HepG2 (cell line): ENCODE measurements around the gene GDF15. TPM values are rescaled to one million over a fixed set of nuclear protein-coding genes. Genes with fewer than 3 reads are reported as not detected.
A peak's percentile ranks its signal among the peaks of the same experiment; 100 is the strongest.

Experiments
- IRF2 ChIP-seq: IDR thresholded peaks from 2 replicates; pipeline ENCODE4 v1.6.1; 2018; ENCODE audit warnings: missing genetic modification reagents, missing compliant biosample characterization
- POLR2G ChIP-seq: fragments of 200-400 bp; formaldehyde crosslinking; IDR thresholded peaks from 2 replicates; pipeline ENCODE4 v1.6.1; 2018; ENCODE audit warnings: mild to moderate bottlenecking, low read depth, low read length, moderate library complexity
- RCOR2 ChIP-seq: IDR thresholded peaks from 2 replicates; pipeline ENCODE4 v1.6.1; 2016; ENCODE audit warnings: missing biosample characterization, missing genetic modification reagents
- ZFP36L2 ChIP-seq: sonication (generic); formaldehyde crosslinking; IDR thresholded peaks from 2 replicates; pipeline ENCODE4 v1.4.0; 2020; ENCODE audit warnings: missing genetic modification reagents
- polyA plus RNA-seq, 8 experiments: library from polyadenylated mRNA; depleted of rRNA in 3 of 8; stranded (reverse) in 7 of 8; unstranded in 1 of 8; fragments of >200 nt; fragmentation: Illumina TruSeq in 4 of 8; extraction: Trizol in 4 of 8; gene quantifications; 2 replicates each; pipeline versions ENCODE4 v1.2.1 to v1.2.3, GENCODE V29; 2011 to 2016; ENCODE audit warnings: low read depth in 4 of 8, missing spikeins in 1 of 8, mixed read lengths in 1 of 8; ENCODE audit not compliant: insufficient read depth in 1 of 8
- total RNA-seq, 5 experiments: library from RNA; depleted of rRNA; stranded (reverse); fragments of >200 nt; fragmentation: Illumina TruSeq; extraction: Trizol; gene quantifications; 2 replicates each; pipeline ENCODE4 v1.2.3, GENCODE V29; 2016; ENCODE audit warnings: low read depth in 1 of 5
- TF ChIP-seq, protein P1 (sequence below): sonication (generic); formaldehyde crosslinking; IDR thresholded peaks from 2 replicates; pipeline ENCODE4 v1.4.0; 2020; ENCODE audit warnings: missing genetic modification reagents
- TF ChIP-seq, protein P2 (sequence below): IDR thresholded peaks from 2 replicates; pipeline ENCODE4 v1.6.1; 2016; ENCODE audit warnings: missing compliant biosample characterization, missing genetic modification reagents, borderline replicate concordance
- TF ChIP-seq, protein P3 (sequence below): sonication (generic); formaldehyde crosslinking; IDR thresholded peaks from 2 replicates; pipeline ENCODE4 v1.4.0; 2020; ENCODE audit warnings: missing genetic modification reagents

GDF15 gene
- total and polyA plus RNA-seq, 2 of the 13 experiments (the other 11 are each of a cell fraction or from before 2014, with no cell fraction given), result 146 to 422 TPM

DNA sequence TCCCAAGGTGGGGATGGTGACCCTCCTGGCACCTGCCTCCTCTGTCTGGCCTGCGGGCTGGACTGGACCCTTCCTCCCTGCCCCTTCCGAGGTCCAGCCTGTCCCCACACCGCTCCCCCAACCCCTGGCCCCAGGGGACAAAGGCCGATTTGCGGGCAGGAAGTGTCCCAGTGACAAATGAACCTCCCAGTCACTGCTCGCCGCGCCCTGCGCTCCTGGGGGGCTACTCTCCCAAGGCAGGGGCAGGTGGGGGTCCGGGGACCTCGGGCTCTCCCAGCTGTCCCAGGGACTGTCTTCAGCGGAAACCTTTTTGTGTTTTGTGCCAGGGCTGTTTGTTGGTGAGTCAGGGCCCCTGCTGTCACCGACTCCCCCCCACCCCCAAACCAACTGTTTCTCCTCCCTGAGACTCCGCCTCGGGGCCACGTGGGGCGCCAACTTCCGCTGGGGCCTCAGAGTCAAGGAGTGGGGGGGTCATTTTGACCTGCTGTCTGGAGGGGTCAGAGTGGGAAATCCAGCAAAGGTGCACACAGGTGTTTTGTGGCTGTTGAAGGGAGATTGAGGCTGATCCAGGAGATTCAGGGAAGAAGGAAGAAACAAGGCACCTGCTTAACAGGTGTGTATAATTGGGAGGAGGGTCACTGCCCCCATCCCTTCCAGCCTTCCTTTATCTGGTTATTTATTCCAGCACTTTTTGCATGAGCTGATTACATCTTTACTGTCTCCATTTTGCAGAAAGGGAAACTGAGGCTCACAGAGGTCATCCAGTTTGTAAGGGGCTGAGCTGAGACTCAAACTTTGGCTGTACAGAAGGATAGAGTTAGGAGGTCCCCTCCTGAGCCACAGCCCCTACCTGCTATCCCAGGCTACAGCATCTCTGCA lies 44.7 kb upstream of the GDF15 start (continued):
- TF ChIP-seq, protein P1, sequence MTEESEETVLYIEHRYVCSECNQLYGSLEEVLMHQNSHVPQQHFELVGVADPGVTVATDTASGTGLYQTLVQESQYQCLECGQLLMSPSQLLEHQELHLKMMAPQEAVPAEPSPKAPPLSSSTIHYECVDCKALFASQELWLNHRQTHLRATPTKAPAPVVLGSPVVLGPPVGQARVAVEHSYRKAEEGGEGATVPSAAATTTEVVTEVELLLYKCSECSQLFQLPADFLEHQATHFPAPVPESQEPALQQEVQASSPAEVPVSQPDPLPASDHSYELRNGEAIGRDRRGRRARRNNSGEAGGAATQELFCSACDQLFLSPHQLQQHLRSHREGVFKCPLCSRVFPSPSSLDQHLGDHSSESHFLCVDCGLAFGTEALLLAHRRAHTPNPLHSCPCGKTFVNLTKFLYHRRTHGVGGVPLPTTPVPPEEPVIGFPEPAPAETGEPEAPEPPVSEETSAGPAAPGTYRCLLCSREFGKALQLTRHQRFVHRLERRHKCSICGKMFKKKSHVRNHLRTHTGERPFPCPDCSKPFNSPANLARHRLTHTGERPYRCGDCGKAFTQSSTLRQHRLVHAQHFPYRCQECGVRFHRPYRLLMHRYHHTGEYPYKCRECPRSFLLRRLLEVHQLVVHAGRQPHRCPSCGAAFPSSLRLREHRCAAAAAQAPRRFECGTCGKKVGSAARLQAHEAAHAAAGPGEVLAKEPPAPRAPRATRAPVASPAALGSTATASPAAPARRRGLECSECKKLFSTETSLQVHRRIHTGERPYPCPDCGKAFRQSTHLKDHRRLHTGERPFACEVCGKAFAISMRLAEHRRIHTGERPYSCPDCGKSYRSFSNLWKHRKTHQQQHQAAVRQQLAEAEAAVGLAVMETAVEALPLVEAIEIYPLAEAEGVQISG (CRISPR knock-in tag), result peak; percentile 43; the same call in 1 of the 2 replicates
- TF ChIP-seq ZFP36L2 (CRISPR knock-in tag) (no peak), IRF2 (0 out of 2 replicates have a peak, but pooled peaks have one; percentile 32), POLR2G (peak; percentile 79), RCOR2 (CRISPR knock-in tag) (0 out of 2 replicates have a peak, but pooled peaks have one; percentile 42)
- TF ChIP-seq, protein P2, sequence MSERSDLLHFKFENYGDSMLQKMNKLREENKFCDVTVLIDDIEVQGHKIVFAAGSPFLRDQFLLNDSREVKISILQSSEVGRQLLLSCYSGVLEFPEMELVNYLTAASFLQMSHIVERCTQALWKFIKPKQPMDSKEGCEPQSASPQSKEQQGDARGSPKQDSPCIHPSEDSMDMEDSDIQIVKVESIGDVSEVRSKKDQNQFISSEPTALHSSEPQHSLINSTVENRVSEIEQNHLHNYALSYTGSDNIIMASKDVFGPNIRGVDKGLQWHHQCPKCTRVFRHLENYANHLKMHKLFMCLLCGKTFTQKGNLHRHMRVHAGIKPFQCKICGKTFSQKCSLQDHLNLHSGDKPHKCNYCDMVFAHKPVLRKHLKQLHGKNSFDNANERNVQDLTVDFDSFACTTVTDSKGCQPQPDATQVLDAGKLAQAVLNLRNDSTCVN, result 0 out of 2 replicates have a peak, but pooled peaks have one; percentile 14
- TF ChIP-seq, protein P3, sequence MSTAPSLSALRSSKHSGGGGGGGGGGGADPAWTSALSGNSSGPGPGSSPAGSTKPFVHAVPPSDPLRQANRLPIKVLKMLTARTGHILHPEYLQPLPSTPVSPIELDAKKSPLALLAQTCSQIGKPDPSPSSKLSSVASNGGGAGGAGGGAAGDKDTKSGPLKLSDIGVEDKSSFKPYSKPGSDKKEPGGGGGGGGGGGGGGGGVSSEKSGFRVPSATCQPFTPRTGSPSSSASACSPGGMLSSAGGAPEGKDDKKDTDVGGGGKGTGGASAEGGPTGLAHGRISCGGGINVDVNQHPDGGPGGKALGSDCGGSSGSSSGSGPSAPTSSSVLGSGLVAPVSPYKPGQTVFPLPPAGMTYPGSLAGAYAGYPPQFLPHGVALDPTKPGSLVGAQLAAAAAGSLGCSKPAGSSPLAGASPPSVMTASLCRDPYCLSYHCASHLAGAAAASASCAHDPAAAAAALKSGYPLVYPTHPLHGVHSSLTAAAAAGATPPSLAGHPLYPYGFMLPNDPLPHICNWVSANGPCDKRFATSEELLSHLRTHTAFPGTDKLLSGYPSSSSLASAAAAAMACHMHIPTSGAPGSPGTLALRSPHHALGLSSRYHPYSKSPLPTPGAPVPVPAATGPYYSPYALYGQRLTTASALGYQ, result no peak
